ENCODE data around the gene ALDOB. TPM values are rescaled to one million over a fixed set of nuclear protein-coding genes. Genes with fewer than 3 reads are reported as not detected.

Gene ALDOB
- total RNA-seq, 1 donor from 2014 or later = not detected

- Mint-ChIP-seq H3K4me3 (ENCODE audit: low read depth) (no peak overlapping the region), H3K36me3 (ENCODE audit: low read depth) (peaks cover 76% of the 10 kb centered on the region), H3K27me3 (ENCODE audit: low read depth) (no peaks in the 10 kb centered on the region), H3K27ac (no peak overlapping the region), H3K4me1 (ENCODE audit: low read depth) (no peaks in the 10 kb centered on the region), H3K9me3 (peaks cover 85% of the 10 kb centered on the region)
- intact Hi-C loops (cut with micrococcal nuclease) = no loop called here
- DNase-seq (ENCODE audit: low spot score) = no peak
Measured at GRCh38 chr9:101409079-101409477, 26.5 kb downstream of the ALDOB start.

GRCh38 chr9:101408374-101409078, 27.0 kb downstream of the ALDOB start:
- Mint-ChIP-seq H3K27me3 (ENCODE audit: low read depth) (no peaks in the 10 kb centered on the region), H3K9me3 (peaks cover 86% of the 10 kb centered on the region), H3K36me3 (ENCODE audit: low read depth) (peaks cover 79% of the 10 kb centered on the region), H3K4me3 (ENCODE audit: low read depth) (no peak overlapping the region), H3K27ac (no peak overlapping the region), H3K4me1 (ENCODE audit: low read depth) (no peaks in the 10 kb centered on the region)
- DNase-seq (ENCODE audit: low spot score) = no peak
- intact Hi-C loops (cut with micrococcal nuclease) = no loop called here

GRCh38 chr9:101403516-101404285, 31.9 kb downstream of the ALDOB start:
- H3K4me3 Mint-ChIP-seq (ENCODE audit: low read depth) = no peak overlapping the region
- peaks cover 72% of the 10 kb centered on the region for H3K9me3 Mint-ChIP-seq

GRCh38 chr9:101400120-101400519, 35.5 kb downstream of the ALDOB start:
- Mint-ChIP-seq H3K4me3 (ENCODE audit: low read depth) (peak overlapping the region; percentile 73), H3K9me3 (peaks cover 44% of the 10 kb centered on the region), H3K36me3 (ENCODE audit: low read depth) (peaks cover 77% of the 10 kb centered on the region), H3K4me1 (ENCODE audit: low read depth) (peaks cover 40% of the 10 kb centered on the region), H3K27me3 (ENCODE audit: low read depth) (no peaks in the 10 kb centered on the region), H3K27ac (peak overlapping the region; percentile 5)
- DNase-seq (ENCODE audit: low spot score) = no peak
- intact Hi-C loops (cut with micrococcal nuclease) = no loop called here

More at GRCh38 chr9:101403516-101404285, 31.9 kb downstream of the ALDOB start:
- no peak for DNase-seq (ENCODE audit: low spot score)
- H3K27ac Mint-ChIP-seq = no peak overlapping the region
- peaks cover 87% of the 10 kb centered on the region for H3K36me3 Mint-ChIP-seq (ENCODE audit: low read depth)
- intact Hi-C loops (cut with micrococcal nuclease) = no loop called here
- H3K4me1 Mint-ChIP-seq (ENCODE audit: low read depth) = peaks cover 27% of the 10 kb centered on the region
- no peaks in the 10 kb centered on the region for H3K27me3 Mint-ChIP-seq (ENCODE audit: low read depth)

- Mint-ChIP-seq H3K4me1 (ENCODE audit: low read depth) (peaks cover 40% of the 10 kb centered on the region), H3K27me3 (ENCODE audit: low read depth) (no peaks in the 10 kb centered on the region), H3K9me3 (peaks cover 43% of the 10 kb centered on the region), H3K27ac (peak overlapping the region; percentile 96), H3K4me3 (ENCODE audit: low read depth) (peak overlapping the region; percentile 94), H3K36me3 (ENCODE audit: low read depth) (peaks cover 77% of the 10 kb centered on the region)
- intact Hi-C loops (cut with micrococcal nuclease) = loop anchor here (5.0 to 10.0 kb wide), 2 partner anchors 797 to 1045 kb away; partner anchors contain the start of gene TEX10
- DNase-seq (ENCODE audit: low spot score) = no peak
Measured at GRCh38 chr9:101399643-101399970, 36.0 kb downstream of the ALDOB start.

GRCh38 chr9:101398930-101399642, 36.5 kb downstream of the ALDOB start:
- Mint-ChIP-seq H3K4me3 (ENCODE audit: low read depth) (peak overlapping the region; percentile 94), H3K9me3 (peaks cover 43% of the 10 kb centered on the region), H3K36me3 (ENCODE audit: low read depth) (peaks cover 77% of the 10 kb centered on the region), H3K27me3 (ENCODE audit: low read depth) (no peaks in the 10 kb centered on the region), H3K4me1 (ENCODE audit: low read depth) (peaks cover 41% of the 10 kb centered on the region), H3K27ac (peak overlapping the region; percentile 96)
- DNase-seq (ENCODE audit: low spot score) = no peak
- intact Hi-C loops (cut with micrococcal nuclease) = loop anchor here (1.0 to 10.0 kb wide), 3 partner anchors 134 to 1044 kb away; partner anchors contain the start of genes RNF20 and TEX10

GRCh38 chr9:101398068-101398929, 37.3 kb downstream of the ALDOB start, which contains the start of the genes MRPL50 and ZNF189:
Gene MRPL50 (minus strand): TSS chr9:101398618. CDS start chr9:101398592, 26 bp downstream.
Gene ZNF189 (plus strand): TSS chr9:101398851. CDS start chr9:101399157, 306 bp downstream.
- Mint-ChIP-seq H3K4me1 (ENCODE audit: low read depth) (peaks cover 41% of the 10 kb centered on the region), H3K27me3 (ENCODE audit: low read depth) (no peaks in the 10 kb centered on the region)
- DNase-seq (ENCODE audit: low spot score) = peak; percentile 95

GRCh38 chr9:101397746-101398067, 37.9 kb downstream of the ALDOB start:
- peak overlapping the region; percentile 94 for H3K4me3 Mint-ChIP-seq (ENCODE audit: low read depth)
- no peak for DNase-seq (ENCODE audit: low spot score)
- H3K36me3 Mint-ChIP-seq (ENCODE audit: low read depth) = peaks cover 77% of the 10 kb centered on the region
- H3K4me1 Mint-ChIP-seq (ENCODE audit: low read depth) = peaks cover 41% of the 10 kb centered on the region
- H3K9me3 Mint-ChIP-seq = peaks cover 43% of the 10 kb centered on the region
- intact Hi-C loops (cut with micrococcal nuclease) = loop anchor here (1.0 to 10.0 kb wide), 3 partner anchors 136 to 1043 kb away; partner anchors contain the start of genes RNF20 and TEX10
- no peaks in the 10 kb centered on the region for H3K27me3 Mint-ChIP-seq (ENCODE audit: low read depth)
- peak overlapping the region; percentile 96 for H3K27ac Mint-ChIP-seq

More at GRCh38 chr9:101398068-101398929, 37.3 kb downstream of the ALDOB start, which contains the start of the genes MRPL50 and ZNF189:
- H3K27ac Mint-ChIP-seq = peak within 1 kb of the TSS; percentile 96
- H3K36me3 Mint-ChIP-seq (ENCODE audit: low read depth) = peaks cover 77% of the 10 kb centered on the region
- H3K4me3 Mint-ChIP-seq (ENCODE audit: low read depth) = peak within 1 kb of the TSS; percentile 94
- intact Hi-C loops (cut with micrococcal nuclease) = loop anchor here (1.0 to 10.0 kb wide), 3 partner anchors 135 to 1043 kb away; partner anchors contain the start of genes RNF20 and TEX10
- peaks cover 43% of the 10 kb centered on the region for H3K9me3 Mint-ChIP-seq

- Mint-ChIP-seq H3K9me3 (peaks cover 43% of the 10 kb centered on the region), H3K4me1 (ENCODE audit: low read depth) (peaks cover 25% of the 10 kb centered on the region), H3K27ac (no peak overlapping the region), H3K4me3 (ENCODE audit: low read depth) (no peak overlapping the region), H3K36me3 (ENCODE audit: low read depth) (peaks cover 78% of the 10 kb centered on the region), H3K27me3 (ENCODE audit: low read depth) (no peaks in the 10 kb centered on the region)
- intact Hi-C loops (cut with micrococcal nuclease) = loop anchor here (5.0 to 10.0 kb wide), 2 partner anchors 792 to 1040 kb away; partner anchors contain the start of gene TEX10
- DNase-seq (ENCODE audit: low spot score) = no peak
Measured at GRCh38 chr9:101394687-101395086, 40.9 kb downstream of the ALDOB start.

- H3K9me3 Mint-ChIP-seq = peaks cover 43% of the 10 kb centered on the region
- intact Hi-C loops (cut with micrococcal nuclease) = loop anchor here (10.0 kb wide), 1 partner anchor 1038 kb away; the partner anchor contains the start of gene TEX10
- H3K4me1 Mint-ChIP-seq (ENCODE audit: low read depth) = peaks cover 25% of the 10 kb centered on the region
- peaks cover 90% of the 10 kb centered on the region for H3K36me3 Mint-ChIP-seq (ENCODE audit: low read depth)
- no peak overlapping the region for H3K27ac Mint-ChIP-seq
- no peak for DNase-seq (ENCODE audit: low spot score)
- no peak overlapping the region for H3K4me3 Mint-ChIP-seq (ENCODE audit: low read depth)
- H3K27me3 Mint-ChIP-seq (ENCODE audit: low read depth) = no peaks in the 10 kb centered on the region
Measured at GRCh38 chr9:101393135-101393534, 42.4 kb downstream of the ALDOB start.

- H3K27me3 Mint-ChIP-seq (ENCODE audit: low read depth) = no peaks in the 10 kb centered on the region
- peaks cover 68% of the 10 kb centered on the region for H3K36me3 Mint-ChIP-seq (ENCODE audit: low read depth)
- DNase-seq (ENCODE audit: low spot score) = no peak
- H3K4me1 Mint-ChIP-seq (ENCODE audit: low read depth) = peaks cover 10% of the 10 kb centered on the region
- H3K4me3 Mint-ChIP-seq (ENCODE audit: low read depth) = no peak overlapping the region
- H3K27ac Mint-ChIP-seq = no peak overlapping the region
- peaks cover 36% of the 10 kb centered on the region for H3K9me3 Mint-ChIP-seq
- intact Hi-C loops (cut with micrococcal nuclease) = no loop called here
Measured at GRCh38 chr9:101388507-101388993, 47.0 kb downstream of the ALDOB start.
